ENCODE results near the gene PLCL1.

PLCL1 gene

DNA sequence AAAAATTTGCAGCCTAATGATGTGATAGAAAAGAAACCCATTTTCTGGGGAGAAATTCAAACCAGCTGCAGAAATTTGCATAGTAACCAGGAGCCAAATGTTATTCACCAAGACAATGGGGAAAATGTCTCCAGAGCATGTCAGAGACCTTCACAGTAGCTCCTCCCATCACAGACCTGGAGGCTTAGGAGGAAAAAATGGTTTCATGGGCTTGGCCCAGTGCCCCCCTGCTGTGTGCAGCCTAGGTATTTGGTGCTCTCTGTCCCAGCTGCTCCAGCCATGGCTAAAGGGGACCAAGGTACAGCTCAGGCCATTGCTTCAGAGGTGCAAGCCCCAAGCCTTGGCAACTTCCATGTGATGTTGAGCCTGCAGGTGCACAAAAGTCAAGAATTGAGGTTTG lies 352.9 kb downstream of the PLCL1 start:
- H2AFZ ChIP-seq (ENCODE audit: low read depth), result no peak overlapping the region
- no peaks in the 10 kb centered on the region for H4K20me1 ChIP-seq (ENCODE audit: insufficient read depth)
- no peak overlapping the region for H3K4me2 ChIP-seq
- no peak overlapping the region for H3K9ac ChIP-seq
- no peak overlapping the region for H3K4me3 ChIP-seq (IDR thresholded peaks at IDR 0.05; ENCODE audit: insufficient read depth, low read depth, low read length)
- H3K36me3 ChIP-seq (ENCODE audit: insufficient read depth), result no peaks in the 10 kb centered on the region
- H3K27ac ChIP-seq, result no peak overlapping the region
- H3K79me2 ChIP-seq (ENCODE audit: insufficient read depth, low read depth), result no peaks in the 10 kb centered on the region
- H3K27me3 ChIP-seq (ENCODE audit: insufficient read depth, low read depth), result no peaks in the 10 kb centered on the region
- no peaks in the 10 kb centered on the region for H3K4me1 ChIP-seq (ENCODE audit: low read depth, poor library complexity, severe bottlenecking)
- TF ChIP-seq, protein P1, sequence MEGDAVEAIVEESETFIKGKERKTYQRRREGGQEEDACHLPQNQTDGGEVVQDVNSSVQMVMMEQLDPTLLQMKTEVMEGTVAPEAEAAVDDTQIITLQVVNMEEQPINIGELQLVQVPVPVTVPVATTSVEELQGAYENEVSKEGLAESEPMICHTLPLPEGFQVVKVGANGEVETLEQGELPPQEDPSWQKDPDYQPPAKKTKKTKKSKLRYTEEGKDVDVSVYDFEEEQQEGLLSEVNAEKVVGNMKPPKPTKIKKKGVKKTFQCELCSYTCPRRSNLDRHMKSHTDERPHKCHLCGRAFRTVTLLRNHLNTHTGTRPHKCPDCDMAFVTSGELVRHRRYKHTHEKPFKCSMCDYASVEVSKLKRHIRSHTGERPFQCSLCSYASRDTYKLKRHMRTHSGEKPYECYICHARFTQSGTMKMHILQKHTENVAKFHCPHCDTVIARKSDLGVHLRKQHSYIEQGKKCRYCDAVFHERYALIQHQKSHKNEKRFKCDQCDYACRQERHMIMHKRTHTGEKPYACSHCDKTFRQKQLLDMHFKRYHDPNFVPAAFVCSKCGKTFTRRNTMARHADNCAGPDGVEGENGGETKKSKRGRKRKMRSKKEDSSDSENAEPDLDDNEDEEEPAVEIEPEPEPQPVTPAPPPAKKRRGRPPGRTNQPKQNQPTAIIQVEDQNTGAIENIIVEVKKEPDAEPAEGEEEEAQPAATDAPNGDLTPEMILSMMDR (conservative IDR thresholded peaks at IDR 0.05; ENCODE audit: low read depth, low read length), result no peak

DNA sequence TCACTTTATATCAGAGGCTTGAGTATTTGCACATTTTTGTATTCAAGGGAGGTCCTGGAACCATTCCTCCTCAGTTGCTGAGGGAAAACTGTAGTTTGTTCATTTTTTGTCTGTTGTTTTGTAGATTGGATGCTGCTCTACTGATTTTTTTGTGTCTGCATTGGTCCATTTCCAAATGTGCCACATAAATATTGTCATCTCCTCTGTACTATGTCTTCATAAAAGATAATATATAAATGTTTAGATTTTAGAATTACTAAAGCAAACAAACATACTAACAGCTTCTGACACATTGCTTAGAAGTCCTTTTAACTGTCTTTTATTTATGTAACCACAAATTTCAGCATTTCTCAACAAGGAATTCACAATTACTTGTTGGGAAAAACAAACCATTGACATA lies 356.8 kb downstream of the PLCL1 start:
- Histone ChIP-seq H3K4me1 (ENCODE audit: low read depth, poor library complexity, severe bottlenecking) (no peaks in the 10 kb centered on the region), H3K27ac (no peak overlapping the region), H3K4me2 (no peak overlapping the region), H3K36me3 (ENCODE audit: insufficient read depth) (no peaks in the 10 kb centered on the region), H3K4me3 (IDR thresholded peaks at IDR 0.05; ENCODE audit: insufficient read depth, low read depth, low read length) (no peak overlapping the region), H4K20me1 (ENCODE audit: insufficient read depth) (no peaks in the 10 kb centered on the region), H2AFZ (ENCODE audit: low read depth) (no peak overlapping the region), H3K27me3 (ENCODE audit: insufficient read depth, low read depth) (no peaks in the 10 kb centered on the region), H3K79me2 (ENCODE audit: insufficient read depth, low read depth) (no peaks in the 10 kb centered on the region), H3K9ac (no peak overlapping the region)
- TF ChIP-seq, protein P1 (conservative IDR thresholded peaks at IDR 0.05; ENCODE audit: low read depth, low read length), result no peak

DNA sequence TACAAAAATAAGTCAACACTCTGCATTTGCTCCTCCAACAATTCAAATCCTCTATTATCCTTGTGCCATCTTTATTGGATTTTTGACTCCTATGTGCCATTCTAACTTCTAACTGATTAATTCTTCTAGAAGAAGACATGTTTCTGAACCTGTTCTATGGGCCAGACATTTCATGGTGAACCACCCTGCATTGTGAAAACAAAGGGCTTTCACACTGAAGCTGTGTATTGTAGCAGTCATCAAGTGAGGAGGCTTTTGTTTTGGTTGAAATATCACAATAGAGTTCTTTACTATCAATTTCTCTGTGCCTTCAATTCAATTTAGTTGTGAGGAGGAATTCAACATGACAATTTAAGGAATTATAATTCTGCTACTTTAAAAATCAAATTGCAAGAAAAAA lies 357.9 kb downstream of the PLCL1 start:
- TF ChIP-seq, protein P1 (conservative IDR thresholded peaks at IDR 0.05; ENCODE audit: low read depth, low read length), result no peak
- Histone ChIP-seq H3K27me3 (ENCODE audit: insufficient read depth, low read depth) (no peaks in the 10 kb centered on the region), H3K27ac (no peak overlapping the region), H3K4me3 (IDR thresholded peaks at IDR 0.05; ENCODE audit: insufficient read depth, low read depth, low read length) (no peak overlapping the region), H3K4me2 (no peak overlapping the region), H3K79me2 (ENCODE audit: insufficient read depth, low read depth) (no peaks in the 10 kb centered on the region), H2AFZ (ENCODE audit: low read depth) (no peak overlapping the region), H4K20me1 (ENCODE audit: insufficient read depth) (no peaks in the 10 kb centered on the region), H3K4me1 (ENCODE audit: low read depth, poor library complexity, severe bottlenecking) (no peaks in the 10 kb centered on the region), H3K36me3 (ENCODE audit: insufficient read depth) (no peaks in the 10 kb centered on the region), H3K9ac (no peak overlapping the region)

DNA sequence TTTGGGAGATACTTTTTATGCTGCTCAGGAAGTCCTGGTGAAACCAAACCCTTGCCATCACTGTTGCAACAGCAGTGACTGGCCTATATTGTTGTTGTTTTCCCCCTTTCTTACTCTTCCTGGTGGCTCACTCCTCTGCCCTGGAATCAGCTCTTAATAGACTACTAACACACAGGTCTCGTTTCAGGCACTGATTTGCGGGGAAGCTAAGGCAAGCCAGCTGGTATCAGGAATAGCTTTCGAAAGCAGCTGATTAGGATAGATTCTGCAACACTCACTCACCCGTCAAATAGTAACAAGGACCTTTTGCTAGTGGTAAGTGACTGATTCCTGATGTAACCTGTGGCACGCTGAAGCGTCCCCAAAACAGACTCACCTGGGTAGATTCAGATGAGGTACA lies 360.4 kb downstream of the PLCL1 start:
- no peak overlapping the region for H2AFZ ChIP-seq (ENCODE audit: low read depth)
- TF ChIP-seq, protein P1 (conservative IDR thresholded peaks at IDR 0.05; ENCODE audit: low read depth, low read length), result no peak
- no peaks in the 10 kb centered on the region for H3K79me2 ChIP-seq (ENCODE audit: insufficient read depth, low read depth)
- no peaks in the 10 kb centered on the region for H4K20me1 ChIP-seq (ENCODE audit: insufficient read depth)
- no peaks in the 10 kb centered on the region for H3K27me3 ChIP-seq (ENCODE audit: insufficient read depth, low read depth)
- no peak overlapping the region for H3K4me3 ChIP-seq (IDR thresholded peaks at IDR 0.05; ENCODE audit: insufficient read depth, low read depth, low read length)
- H3K4me1 ChIP-seq (ENCODE audit: low read depth, poor library complexity, severe bottlenecking), result no peaks in the 10 kb centered on the region
- no peaks in the 10 kb centered on the region for H3K36me3 ChIP-seq (ENCODE audit: insufficient read depth)
- no peak overlapping the region for H3K4me2 ChIP-seq
- no peak overlapping the region for H3K27ac ChIP-seq
- no peak overlapping the region for H3K9ac ChIP-seq

DNA sequence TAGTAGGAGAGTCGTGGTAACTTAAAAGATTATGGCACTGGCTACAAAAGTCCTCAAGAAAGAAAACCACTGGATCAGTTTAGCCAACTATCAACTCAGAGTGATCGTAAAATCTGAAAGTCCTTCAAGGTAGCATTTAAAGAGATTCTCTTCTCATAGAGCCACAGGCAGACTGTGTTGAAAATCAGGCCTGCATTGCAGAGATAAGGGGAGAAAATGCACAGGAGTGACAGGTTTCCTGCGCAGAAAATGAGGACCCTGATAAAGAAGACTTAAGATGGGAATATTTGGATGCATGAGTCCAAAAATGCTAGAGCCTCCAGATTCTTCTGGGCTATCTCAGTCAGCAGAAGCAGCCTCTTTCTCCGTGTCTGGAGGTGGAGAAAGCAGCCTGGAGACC lies 360.9 kb downstream of the PLCL1 start:
- no peaks in the 10 kb centered on the region for H3K36me3 ChIP-seq (ENCODE audit: insufficient read depth)
- H4K20me1 ChIP-seq (ENCODE audit: insufficient read depth), result no peaks in the 10 kb centered on the region
- no peak overlapping the region for H2AFZ ChIP-seq (ENCODE audit: low read depth)
- no peaks in the 10 kb centered on the region for H3K79me2 ChIP-seq (ENCODE audit: insufficient read depth, low read depth)
- no peak overlapping the region for H3K9ac ChIP-seq
- H3K4me2 ChIP-seq, result no peak overlapping the region
- no peak overlapping the region for H3K27ac ChIP-seq
- H3K4me3 ChIP-seq (IDR thresholded peaks at IDR 0.05; ENCODE audit: insufficient read depth, low read depth, low read length), result no peak overlapping the region
- TF ChIP-seq, protein P1 (conservative IDR thresholded peaks at IDR 0.05; ENCODE audit: low read depth, low read length), result no peak
- no peaks in the 10 kb centered on the region for H3K27me3 ChIP-seq (ENCODE audit: insufficient read depth, low read depth)
- H3K4me1 ChIP-seq (ENCODE audit: low read depth, poor library complexity, severe bottlenecking), result no peaks in the 10 kb centered on the region

Data from KMS-11 (cell line).